ENCODE measurements around the gene LDHB. TPM values are rescaled to one million over a fixed set of nuclear protein-coding genes. Genes with fewer than 3 reads are reported as not detected.
"Not testable (repeated sequence)": the region's sequence is repeated elsewhere in the genome, so short reads cannot be mapped to it uniquely, and the experiment has no call there.

The LDHB gene
- total and polyA plus RNA-seq, 2 experiments from 2014 or later: 842 to 1,792 TPM

- TF ChIP-seq CTCF (IDR thresholded peaks at IDR 0.05; ENCODE audit: low read depth, low read length): no peak
These were observed 17.5 kb upstream of the LDHB start for GRCh38 chr12:21675096-21675495.

GRCh38 chr12:21673830-21674552 is 16.3 kb upstream of the LDHB start:
- H3K4me3 ChIP-seq; H3K27ac ChIP-seq; H3K4me1 ChIP-seq (ENCODE audit: low read depth); H3K27me3 ChIP-seq; H3K36me3 ChIP-seq; DNase-seq (ENCODE audit: low read depth in 1 of 2, low spot score in 1 of 2); H3K9me3 ChIP-seq (ENCODE audit: low read depth): not testable (repeated sequence)

More at GRCh38 chr12:21675096-21675495, 17.5 kb upstream of the LDHB start:
- no peak for DNase-seq (ENCODE audit: low read depth in 1 of 2, low spot score in 1 of 2)
- no peaks in the 10 kb centered on the region for H3K27me3 ChIP-seq
- no peak overlapping the region for H3K4me3 ChIP-seq
- no peaks in the 10 kb centered on the region for H3K36me3 ChIP-seq
- no peaks in the 10 kb centered on the region for H3K9me3 ChIP-seq (ENCODE audit: low read depth)
- H3K27ac ChIP-seq: no peak overlapping the region
- H3K4me1 ChIP-seq (ENCODE audit: low read depth): no peaks in the 10 kb centered on the region

DNA sequence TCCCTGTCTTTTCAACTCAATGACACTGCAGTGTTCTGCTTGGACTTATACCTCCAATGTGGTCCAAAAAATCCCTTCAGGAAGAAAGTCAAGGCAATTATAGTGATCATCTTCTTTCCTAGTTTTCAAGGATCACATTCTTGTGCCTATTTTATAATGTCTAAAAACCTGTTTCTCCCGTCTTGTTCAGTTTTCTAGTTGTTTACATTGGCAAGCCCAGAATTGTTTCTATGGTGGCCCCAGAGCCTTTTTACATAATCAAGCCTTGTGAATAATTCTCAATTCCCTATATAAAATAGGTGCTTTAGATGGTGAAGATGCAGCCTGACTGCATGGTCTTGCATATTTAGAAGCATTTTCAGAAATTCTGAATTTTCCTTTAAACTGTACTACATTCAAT is 14.5 kb upstream of the LDHB start:
- Histone ChIP-seq H3K4me1 (ENCODE audit: low read depth) (no peaks in the 10 kb centered on the region), H3K27ac (no peak overlapping the region), H3K9me3 (ENCODE audit: low read depth) (no peaks in the 10 kb centered on the region), H3K36me3 (no peaks in the 10 kb centered on the region), H3K4me3 (no peak overlapping the region), H3K27me3 (no peaks in the 10 kb centered on the region)
- no peak for DNase-seq (ENCODE audit: low read depth in 1 of 2, low spot score in 1 of 2)
- no peak for TF ChIP-seq CTCF (IDR thresholded peaks at IDR 0.05; ENCODE audit: low read depth, low read length)

- no peak for TF ChIP-seq CTCF (IDR thresholded peaks at IDR 0.05; ENCODE audit: low read depth, low read length)
- Histone ChIP-seq H3K27me3 (no peaks in the 10 kb centered on the region), H3K4me3 (no peak overlapping the region), H3K36me3 (no peaks in the 10 kb centered on the region), H3K27ac (no peak overlapping the region), H3K9me3 (ENCODE audit: low read depth) (no peaks in the 10 kb centered on the region), H3K4me1 (ENCODE audit: low read depth) (no peaks in the 10 kb centered on the region)
- DNase-seq (ENCODE audit: low read depth in 1 of 2, low spot score in 1 of 2): no peak
These were observed 9.1 kb upstream of the LDHB start for GRCh38 chr12:21666722-21667121.

- H3K36me3 ChIP-seq: no peaks in the 10 kb centered on the region
- H3K9me3 ChIP-seq (ENCODE audit: low read depth): no peaks in the 10 kb centered on the region
- no peaks in the 10 kb centered on the region for H3K27me3 ChIP-seq
- H3K27ac ChIP-seq: no peak overlapping the region
- no peak for DNase-seq (ENCODE audit: low read depth in 1 of 2, low spot score in 1 of 2)
- TF ChIP-seq CTCF (IDR thresholded peaks at IDR 0.05; ENCODE audit: low read depth, low read length): no peak
- no peak overlapping the region for H3K4me3 ChIP-seq
- H3K4me1 ChIP-seq (ENCODE audit: low read depth): no peaks in the 10 kb centered on the region
These were observed 8.2 kb upstream of the LDHB start for GRCh38 chr12:21665816-21666215.

DNA sequence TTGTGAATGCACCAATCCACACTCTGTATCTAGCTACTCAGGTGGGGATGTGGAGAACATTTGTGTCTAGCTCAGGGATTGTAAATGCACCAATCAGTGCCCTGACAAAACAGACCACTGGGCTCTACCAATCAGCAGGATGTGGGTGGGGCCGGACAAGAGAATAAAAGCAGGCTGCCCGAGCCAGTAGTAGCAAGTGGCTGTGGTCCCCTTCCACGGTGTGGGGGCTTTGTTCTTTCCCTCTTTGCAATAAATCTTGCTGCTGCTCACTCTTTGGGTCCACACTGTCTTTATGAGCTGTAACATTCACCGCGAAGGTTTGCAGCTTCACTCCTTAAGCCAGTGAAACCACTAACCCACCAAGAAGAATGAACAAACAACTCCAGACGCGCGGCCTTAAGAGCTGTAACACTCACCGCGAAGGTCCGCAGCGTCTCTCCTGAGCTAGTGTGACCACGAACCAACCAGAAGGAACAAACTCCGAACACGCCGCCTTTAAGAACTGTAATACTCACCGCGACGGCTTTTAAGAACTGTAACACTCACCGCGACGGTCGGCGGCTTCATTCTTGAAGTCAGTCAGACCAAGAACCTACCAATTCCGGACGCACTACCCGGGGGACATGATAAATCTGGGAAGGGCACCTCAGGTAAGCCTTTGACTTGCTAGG is 4.6 kb upstream of the LDHB start:
- Histone ChIP-seq H3K9me3 (ENCODE audit: low read depth) (no peaks in the 10 kb centered on the region), H3K27me3 (no peaks in the 10 kb centered on the region), H3K4me3 (no peak overlapping the region), H3K27ac (no peak overlapping the region), H3K4me1 (ENCODE audit: low read depth) (peaks cover 3% of the 10 kb centered on the region), H3K36me3 (no peaks in the 10 kb centered on the region)
- no peak for TF ChIP-seq CTCF (IDR thresholded peaks at IDR 0.05; ENCODE audit: low read depth, low read length)
- DNase-seq (ENCODE audit: low read depth in 1 of 2, low spot score in 1 of 2): no peak

DNA sequence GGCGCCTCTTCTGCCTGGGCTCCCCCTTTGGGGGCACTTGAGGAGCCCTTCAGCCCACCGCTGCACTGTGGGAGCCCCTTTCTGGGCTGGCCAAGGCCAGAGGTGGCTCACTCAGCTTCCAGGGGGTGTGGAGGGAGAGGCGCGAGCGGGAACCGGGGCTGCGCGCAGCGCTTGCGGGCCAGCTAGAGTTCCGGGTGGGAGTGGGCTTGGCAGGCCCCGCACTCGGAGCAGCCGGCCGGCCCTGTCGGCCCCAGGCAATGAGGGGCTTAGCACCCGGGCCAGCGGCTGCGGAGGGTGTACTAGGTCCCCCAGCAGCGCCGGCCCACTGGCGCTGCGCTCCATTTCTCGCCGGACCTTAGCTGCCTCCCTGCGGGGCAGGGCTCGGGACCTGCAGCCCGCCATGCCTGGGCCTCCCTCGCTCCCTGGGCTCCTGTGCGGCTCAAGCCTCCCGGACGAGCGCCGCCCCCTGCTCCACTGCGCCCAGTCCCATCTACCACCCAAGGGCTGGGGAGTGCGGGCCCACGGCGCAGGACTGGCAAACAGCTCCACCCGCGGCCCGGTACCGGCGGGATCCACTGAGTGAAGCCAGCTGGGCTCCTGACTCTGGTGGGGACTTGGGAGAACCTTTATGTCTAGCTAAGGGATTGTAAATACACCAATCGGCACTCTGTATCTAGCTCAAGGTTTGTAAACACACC is 3.9 kb upstream of the LDHB start:
- DNase-seq (ENCODE audit: low read depth in 1 of 2, low spot score in 1 of 2); H3K27me3 ChIP-seq: not testable (repeated sequence)

More for the DNA sequence above, 3.9 kb upstream of the LDHB start:
- H3K9me3 ChIP-seq (ENCODE audit: low read depth); H3K4me1 ChIP-seq (ENCODE audit: low read depth); H3K36me3 ChIP-seq; H3K27ac ChIP-seq; H3K4me3 ChIP-seq: not testable (repeated sequence)
